SIG-M5 (cell line): ENCODE data around the gene CELF2.
"Not testable (repeated sequence)": the region's sequence is repeated elsewhere in the genome, so short reads cannot be mapped to it uniquely, and the experiment has no call there.

ENCODE experiments used
- DNase-seq: peaks from one replicate; lab custom pipeline; 2025; lab: John Stamatoyannopoulos, UW

Gene CELF2

DNA sequence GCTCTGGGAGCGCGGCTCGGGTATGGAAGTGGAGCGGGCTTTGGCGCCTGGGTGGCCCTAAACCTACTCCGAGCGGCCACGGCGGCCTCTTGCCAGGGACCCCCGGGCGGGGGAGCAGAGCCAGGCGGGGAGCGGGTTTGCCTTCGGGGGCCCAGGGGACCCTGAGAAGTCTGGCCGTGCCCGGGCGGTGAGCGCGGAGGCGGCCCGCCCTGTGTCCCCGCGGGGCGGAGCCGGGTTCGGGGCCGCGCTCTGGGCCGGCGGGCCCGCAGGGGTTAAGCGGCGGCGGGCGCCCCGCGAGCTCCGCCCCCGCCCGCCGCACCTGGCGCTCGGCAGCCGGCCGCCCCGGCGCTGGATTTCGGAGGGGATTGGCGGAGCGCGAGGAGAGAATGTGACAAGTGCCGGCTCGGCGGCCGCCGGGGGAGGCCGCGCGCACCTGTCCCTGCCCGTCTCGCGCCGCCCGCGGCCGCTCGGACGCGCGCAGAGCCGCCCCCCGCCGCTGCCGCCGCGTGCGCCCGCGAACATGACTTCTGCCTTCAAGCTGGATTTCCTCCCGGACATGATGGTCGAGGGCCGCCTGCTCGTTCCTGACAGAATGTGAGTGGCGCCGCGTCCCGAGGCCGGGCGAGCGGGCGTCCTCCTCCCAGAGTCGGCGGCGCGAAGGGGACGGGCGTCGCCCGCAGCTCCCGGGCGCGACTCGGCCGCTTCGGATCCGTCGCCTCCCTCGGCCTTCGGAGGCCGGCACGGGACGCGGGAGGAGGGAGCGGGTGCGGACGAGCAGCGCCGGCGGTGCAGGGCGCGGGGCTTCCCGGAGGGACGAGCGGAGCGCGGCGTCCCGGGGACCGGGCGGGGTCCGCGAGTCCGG is at the start of gene CELF2:
CELF2 (plus strand) TSS at position 303 of the 862 bp plus-strand sequence; CDS start at position 521, 218 bp downstream.
- DNase-seq, result no peak

DNA sequence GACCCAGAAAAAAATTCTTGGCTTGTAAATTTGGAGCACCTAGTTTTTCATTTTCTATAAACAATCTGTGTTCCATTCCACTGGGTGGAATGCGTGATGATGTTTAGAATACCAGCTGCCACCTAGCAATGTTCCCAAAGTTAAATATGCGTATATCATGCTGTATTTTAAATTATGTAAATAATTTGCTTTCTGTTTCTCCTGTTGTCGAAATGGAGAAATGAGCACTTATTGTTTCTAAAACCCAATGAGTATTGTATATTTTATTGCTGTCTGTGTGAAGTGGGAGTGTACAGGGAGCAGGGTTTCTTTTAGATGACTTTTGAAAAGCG is 49.4 kb upstream of the CELF2 start:
- DNase-seq, result no peak

DNA sequence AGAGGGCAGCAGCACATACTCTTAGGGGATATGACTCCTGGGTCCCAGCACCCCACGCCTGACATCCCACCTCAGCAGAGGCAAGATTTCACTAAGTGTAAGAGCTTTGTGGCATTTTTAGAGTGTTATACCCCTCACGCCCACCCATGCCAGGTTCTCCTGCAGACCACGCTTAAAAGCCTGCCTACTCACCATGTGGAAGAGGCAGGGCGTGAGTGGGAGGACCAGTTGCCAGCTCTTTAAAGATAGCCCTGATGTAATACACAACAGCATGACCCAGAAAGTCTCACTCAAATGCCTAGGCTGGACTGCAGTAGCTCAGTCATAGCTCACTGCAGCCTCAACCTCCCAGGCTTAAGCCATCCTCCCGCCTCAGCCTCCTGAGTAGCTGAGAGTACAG is 44.4 kb upstream of the CELF2 start:
- no peak for DNase-seq

DNA sequence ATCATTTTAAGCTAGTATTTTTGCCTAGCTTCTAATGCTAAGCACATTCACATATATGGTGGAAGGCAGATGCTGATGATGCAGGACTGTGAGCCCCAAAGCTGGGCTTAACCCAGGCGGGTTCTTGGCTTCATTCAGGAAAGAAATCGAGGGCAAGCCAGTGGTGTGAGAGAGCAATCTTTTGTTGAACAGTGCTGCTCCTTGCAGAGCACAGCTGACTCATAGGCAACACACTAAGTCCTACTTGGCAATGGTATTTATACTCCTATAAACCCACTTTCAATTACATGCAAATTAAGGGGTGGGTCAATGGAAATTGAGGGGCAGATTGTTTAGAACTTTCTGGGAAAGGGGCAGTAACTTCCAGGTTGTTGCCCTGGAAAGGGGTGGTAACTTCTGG is 42.0 kb upstream of the CELF2 start:
- DNase-seq, result no peak

DNA sequence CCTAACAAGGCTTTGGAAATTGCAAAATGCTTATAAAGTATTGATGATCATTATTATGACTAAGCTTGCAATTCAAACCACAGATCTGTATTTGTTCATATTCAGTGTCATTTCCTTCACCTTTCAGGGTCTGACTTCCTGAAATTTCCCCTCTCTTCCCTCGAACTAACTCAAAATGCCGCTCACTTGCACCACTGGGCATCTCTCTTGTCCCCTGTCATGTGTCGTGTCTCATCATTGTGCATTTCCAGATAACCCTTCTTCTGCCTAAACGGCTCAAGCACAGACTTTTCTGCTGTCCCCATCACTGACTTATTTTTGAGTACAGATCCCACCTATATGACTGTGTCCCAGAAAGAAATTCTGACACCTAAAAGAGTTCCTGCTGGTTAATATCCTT is 41.0 kb upstream of the CELF2 start:
- DNase-seq, result no peak

DNA sequence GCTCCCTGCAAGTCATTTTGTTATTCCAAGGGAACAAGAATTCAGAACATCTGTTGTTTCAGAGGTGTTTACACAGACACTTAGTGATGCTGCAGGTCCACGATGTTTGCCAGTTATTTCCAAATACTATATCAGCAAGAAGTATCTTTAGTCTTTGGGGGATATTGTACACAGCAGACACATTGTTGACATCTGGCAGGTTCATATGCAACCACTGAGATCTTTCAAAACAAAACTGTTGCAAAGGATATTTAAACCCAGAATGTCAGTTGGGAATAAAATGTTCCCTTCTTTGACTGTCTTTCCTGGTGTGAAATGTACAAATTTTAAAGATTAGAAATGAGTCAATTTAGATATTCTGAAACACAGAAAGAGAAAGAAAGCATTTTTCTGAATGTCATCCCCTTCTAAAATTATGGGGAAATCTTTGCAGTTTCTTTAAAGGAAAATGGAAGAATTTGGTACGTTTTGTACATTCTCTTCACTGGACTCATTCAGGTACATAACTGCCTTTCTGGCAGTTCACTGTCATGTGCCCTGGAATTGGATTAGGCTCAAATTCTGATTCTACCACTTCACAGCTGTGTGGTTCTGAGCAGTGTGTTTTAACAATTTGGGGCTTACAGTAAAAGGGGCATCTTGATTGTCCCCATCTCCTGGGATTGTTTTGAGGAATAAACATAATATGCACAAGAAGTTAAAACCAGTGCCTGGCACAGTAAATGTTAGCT is 40.3 kb upstream of the CELF2 start:
- no peak for DNase-seq

DNA sequence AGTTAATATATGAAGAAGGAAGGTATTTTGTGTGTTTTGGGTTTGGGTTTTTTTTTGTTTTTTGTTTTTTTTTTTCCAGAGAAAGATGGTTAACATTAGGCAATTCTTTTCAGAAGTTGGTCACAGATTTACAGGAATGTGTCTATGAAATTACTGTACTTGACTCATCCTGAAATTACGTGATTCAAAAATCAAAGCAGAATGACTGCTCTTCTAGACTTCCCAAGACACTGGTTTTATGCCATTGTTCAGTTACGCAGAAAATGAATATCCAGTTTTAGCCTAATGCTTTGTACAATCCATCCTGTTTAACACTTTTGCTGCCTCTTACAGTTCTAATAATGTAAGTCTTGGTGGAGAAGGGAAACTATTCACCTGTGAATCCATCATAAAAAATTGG is 39.7 kb upstream of the CELF2 start:
- no peak for DNase-seq

DNA sequence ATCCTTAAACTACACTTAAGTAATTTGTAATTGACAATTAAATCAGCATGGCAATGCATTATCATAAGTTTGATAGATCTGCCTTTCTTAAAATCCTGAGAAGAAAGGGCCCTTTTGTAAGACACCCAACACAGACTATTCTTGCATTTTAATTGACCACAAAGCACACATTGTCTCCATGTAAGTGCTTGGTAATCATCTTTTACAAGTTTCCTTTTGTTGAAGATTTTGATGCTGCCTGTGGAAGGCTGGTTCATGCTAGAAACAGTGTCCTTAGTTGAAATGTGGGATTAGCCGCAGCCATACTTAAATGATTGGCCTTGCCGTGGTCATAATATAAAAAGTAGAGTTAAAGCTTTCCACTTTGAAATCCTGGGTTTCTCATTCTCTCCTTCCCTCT is 32.3 kb upstream of the CELF2 start:
- DNase-seq, result no peak

DNA sequence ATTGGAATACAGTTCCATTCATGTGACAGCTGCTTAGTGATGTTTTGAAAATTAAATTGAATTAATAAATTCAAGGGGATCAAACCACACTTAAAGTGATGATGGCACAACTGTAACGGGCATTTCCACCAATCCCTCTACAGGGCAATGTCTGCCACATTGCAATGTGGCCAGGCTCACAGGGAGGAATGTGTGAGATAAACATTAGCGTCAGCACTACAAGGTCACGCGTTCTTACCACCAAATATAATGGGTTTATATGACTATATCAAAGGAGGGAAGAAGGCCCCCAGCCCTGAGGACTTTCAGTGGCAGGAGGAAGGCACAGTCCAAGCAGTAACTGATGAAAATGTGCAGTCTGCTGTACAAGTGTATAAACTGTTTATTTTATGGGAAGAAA is 31.1 kb upstream of the CELF2 start:
- no peak for DNase-seq

DNA sequence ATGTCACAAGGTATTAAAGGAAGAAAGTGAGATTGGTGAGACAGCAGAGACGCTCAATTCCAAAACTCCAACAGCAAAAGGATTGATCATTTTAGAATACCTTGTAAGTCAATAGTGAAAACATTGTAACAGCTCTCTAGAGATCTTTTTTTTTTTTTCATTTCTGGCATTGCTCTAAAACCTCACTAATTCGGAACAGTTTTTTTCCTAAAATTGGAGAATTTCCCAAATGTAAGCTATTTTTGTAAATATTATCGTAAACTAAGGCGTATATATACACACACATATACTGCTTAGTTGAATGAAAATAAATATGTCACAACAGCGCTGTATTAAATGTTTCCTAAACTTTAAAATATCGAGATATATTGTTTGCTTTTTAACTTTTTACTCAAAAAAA is 30.6 kb upstream of the CELF2 start:
- DNase-seq, result no peak

DNA sequence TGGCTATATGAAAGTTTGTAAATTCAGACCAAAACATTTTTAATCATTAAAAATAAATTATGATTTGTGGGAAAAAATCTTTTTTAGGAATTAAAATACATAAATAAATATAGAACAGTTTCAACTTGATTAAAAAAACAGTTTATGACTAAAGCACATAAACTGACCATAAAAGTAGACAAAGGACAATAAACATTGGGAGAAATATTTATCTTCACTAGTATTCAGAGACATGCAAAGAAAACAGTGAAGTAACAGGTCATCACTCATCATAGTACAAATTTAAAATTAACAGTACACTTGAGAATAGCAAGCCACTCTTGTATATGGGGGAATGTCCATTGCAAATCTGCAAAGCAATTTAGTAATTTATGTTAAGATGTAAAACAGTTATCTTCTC is 28.0 kb upstream of the CELF2 start:
- DNase-seq, result no peak

DNA sequence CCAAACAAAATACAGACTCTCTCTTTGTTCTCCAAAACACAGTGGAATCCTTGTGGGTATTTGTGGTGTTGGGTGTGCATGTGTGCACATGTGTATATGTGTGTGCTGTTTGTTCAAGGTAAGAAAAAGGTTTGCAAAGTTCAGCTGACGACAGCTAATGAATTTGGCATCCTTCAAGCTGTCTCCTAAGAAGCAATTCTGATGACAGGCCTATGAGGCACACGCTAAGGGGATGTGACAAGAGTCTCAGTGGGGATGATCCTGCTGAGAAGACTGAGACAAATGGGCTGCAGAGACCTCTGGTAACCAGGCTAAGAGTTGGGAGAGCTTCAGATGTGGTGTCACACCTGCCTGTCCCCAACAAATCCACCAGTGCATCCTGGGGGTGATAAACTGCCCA is 26.5 kb upstream of the CELF2 start:
- no peak for DNase-seq

DNA sequence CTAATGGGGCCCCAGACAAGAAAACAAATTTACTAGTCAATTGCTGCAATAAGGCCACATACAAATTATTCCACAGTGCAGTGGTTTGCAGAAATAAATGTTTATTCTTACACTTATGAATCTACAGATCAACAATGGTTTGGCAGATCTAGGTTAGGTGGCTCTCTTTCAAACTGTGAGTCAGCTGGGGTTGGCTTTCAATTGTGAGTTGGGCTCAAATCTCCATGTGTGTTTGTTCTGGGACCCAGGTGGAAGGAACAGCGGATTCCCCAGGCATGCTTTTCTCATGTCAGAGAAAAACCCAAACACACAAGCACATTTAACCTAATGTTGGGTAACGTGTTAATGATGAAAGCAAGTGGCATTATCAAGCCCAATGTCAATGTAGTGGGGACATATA is 25.6 kb upstream of the CELF2 start:
- no peak for DNase-seq

DNA sequence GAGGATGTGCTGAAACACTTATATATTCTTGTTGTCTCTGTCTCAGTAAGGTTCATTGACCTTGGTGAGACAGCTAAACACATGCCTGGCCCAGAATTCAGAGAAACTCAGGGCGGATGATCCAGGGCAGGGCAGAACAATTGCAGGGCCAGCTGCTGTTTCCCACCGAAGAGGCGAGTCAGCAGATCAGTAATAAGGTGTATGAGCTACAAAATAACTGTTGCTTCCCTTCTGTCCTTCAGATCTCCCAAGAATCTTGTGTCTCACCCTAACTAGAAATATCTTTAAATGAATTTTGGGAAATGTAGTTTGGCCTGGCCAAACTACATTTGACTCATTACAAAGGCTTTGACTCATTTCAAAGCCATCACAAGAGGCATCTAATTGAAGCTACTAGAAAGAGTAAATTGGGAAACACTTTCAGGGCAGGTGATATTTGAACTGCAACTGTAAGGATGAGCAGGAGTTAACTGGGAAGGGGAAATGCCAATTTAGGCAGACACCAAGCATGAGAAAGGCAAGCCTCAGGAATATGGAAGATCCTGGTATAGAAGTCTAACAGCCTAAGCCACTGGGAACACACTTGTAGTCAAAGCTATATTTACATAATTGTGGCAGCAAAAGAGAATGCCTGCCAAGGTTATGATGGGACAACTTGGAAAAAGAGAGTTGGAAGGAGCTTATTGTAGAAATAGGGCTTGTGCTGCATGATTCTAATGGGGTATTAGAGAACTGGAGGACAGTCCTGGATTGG is 24.5 kb upstream of the CELF2 start:
- no peak for DNase-seq

DNA sequence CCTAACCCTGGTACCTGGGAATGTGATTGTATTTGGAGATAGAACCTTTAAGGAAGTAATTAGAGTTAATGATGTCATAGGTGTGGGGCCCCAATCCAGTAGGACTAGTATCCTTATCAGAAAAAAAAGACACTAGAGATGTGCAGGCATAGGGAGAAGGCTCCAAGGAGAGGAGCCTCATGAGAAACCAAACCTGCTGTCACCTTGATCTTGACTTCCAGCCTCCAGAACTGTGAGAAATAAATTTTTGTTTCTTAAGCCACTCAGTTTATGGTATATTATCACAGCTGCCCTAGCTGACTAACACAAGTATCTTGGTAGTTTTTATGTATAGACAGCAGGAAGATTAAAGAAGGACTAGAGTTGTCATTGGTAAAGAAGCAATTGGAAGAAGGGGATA is 23.9 kb upstream of the CELF2 start:
- DNase-seq, result no peak

DNA sequence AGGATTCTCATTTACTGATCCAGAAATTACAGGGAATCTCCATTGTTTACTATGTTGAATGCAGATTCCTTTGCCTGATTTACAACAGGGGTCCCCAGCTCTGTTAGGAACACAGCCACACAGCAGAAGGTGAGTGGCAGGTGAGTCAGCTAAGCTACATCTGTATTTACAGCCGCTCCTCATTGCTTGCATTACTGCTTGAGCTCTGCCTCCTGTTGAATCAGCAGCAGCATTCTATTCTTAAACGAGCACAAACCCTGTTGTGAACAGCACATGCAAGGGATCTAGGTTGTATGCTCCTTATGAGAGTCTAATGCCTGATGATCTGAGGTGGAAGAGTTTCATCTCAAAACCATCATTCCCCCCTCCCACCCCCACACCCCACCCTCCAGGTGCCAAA is 23.3 kb upstream of the CELF2 start:
- no peak for DNase-seq

DNA sequence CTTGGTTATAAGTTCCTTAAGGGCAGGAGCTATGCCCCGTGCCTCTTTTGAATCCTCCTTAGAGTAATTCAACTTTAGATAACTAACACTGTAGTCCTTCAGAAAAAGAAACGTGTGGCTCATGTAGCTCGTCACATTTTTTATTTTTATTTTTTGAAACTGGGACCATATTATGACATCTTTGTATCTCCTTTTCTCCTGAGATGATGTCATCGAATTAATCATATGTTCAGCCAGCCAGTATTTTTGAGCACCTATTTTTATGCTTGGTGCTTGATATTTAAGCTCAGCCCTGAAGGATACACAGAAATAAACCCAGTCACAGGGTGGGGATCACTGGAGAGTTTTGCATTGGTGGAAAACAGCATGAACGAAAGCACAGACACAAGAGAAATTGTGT is 22.6 kb upstream of the CELF2 start:
- no peak for DNase-seq

DNA sequence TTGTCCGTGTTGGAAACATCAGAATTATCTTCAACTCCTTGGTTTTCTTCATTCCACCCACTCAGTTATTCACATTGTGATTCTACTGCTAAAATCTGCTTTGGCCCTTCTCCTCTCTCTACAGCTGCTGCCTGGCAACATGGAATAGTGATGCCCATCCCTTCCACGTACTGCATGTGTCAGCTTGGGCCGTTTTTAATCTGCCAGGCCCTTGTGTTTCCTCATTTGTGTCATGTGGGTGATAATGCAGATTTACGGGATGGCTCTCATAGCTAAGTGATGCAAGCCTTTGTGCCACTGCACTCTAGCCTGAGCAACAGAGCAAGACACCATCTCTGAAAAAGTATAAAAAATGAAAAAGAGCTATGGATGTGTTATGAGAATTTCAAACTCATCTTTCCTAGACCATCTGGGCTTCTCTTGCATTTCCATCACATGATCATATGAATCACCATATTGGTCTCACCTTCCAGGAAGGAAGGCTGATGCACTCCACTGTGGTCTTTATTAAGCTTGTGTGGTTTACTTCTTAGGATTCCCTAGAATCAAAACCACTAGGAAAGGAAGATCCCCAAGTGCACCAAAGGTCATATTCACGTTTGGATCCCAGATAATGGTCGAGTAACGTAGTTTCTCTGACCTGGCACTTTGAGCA is 20.6 kb upstream of the CELF2 start:
- no peak for DNase-seq

DNA sequence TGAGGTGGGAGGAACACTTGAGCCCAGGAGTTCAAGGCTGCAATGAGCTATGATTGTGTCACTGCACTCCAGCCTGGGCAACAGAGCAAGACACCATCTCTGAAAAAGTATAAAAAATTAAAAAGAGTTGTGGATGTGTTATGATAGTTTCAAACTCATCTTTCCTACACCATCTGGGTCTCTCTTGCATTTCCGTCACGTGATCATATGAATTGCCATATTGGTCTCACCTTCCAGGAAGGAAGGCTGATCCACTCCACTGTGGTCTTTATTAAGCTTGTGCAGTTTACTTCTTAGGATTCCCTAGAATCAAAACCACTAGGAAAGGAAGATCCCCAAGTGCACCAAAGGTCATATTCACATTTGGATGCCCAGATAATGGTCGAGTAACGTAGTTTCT is 18.2 kb upstream of the CELF2 start:
- DNase-seq, result not testable (repeated sequence)

DNA sequence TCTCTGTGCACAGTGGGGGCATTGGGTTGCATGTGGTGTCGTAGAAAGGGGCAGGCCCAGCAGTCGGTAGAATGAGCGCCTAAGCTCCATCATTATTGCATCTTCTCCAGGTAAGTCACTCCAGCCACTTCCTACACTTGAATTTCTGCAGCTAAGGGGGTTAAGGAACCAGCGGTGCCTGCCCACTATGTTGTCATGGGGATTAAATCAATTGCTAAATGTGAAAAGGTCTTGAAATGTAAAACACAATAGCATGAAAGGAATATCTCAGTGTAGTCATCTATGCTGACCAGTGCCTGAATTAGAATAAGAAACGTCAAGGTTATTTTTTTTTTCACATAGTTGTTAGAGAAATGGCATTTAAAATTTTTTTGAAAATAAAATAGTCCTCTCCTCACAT is 15.2 kb upstream of the CELF2 start:
- no peak for DNase-seq

DNA sequence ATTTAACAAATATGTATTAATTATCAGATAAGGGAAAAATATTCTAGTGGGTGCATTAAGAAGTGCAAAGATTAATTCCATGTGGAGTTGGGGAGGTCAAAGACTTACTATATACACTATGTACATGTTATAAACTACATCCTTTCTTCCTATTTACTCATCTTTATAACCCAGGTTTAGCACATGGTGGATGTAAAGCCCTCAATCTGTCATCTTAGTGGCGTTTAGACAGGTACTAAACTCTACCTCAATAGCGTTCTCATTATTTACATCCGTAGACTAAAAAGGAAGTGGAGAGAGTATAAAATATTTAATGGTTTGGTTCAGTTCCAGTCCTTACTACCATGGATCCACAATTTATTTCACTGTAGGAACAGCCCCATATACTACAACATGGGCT is 14.8 kb upstream of the CELF2 start:
- DNase-seq, result no peak

DNA sequence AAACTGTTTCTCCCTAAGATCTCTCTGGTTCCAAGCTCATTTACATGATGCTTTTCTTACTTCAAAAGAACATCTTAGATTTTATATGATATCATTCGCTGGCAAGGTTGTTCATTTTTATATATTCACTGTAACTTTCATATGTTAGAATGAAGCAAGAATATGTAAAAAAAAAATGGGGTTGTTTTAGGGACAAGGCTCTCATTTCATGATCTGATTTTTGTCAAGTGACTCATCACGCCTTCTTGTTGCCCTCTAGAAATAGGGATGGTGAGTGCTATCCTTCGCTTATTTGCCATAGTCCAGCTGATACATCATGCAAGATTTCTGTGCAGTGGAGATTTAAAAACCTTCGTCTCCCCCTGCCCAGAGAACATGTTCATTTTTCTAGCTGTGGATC is 14.0 kb upstream of the CELF2 start:
- no peak for DNase-seq
